GM21619 (cell line): Measurements from ENCODE around the gene GNPTG.

Experiments used
- ATAC-seq: cut with Tn5 transposase; IDR thresholded peaks from one replicate; pipeline ENCODE4 v1.9.1; 2021; ENCODE audit not compliant: unreplicated experiment

GNPTG gene

GRCh38 chr16:1333149-1333812 is 18.4 kb upstream of the GNPTG start, which contains the start of gene BAIAP3:
Gene BAIAP3 (plus strand): TSS chr16:1333645. CDS start chr16:1338550, 4,905 bp downstream.
- no peak for ATAC-seq

GRCh38 chr16:1333854-1334700 is 17.7 kb upstream of the GNPTG start:
- no peak for ATAC-seq

GRCh38 chr16:1334739-1335138 is 17.0 kb upstream of the GNPTG start:
- ATAC-seq, result no peak

- no peak for ATAC-seq
Measured at GRCh38 chr16:1335211-1335971, 16.3 kb upstream of the GNPTG start.

GRCh38 chr16:1335996-1336395 is 15.7 kb upstream of the GNPTG start:
- ATAC-seq, result no peak

- ATAC-seq, result no peak
Measured at GRCh38 chr16:1336619-1337018, 15.1 kb upstream of the GNPTG start.

GRCh38 chr16:1337486-1337885 is 14.2 kb upstream of the GNPTG start:
- no peak for ATAC-seq

GRCh38 chr16:1338119-1338730 is 13.5 kb upstream of the GNPTG start:
- no peak for ATAC-seq

GRCh38 chr16:1338855-1339675 is 12.7 kb upstream of the GNPTG start:
- no peak for ATAC-seq

GRCh38 chr16:1340730-1341494 is 10.8 kb upstream of the GNPTG start:
- no peak for ATAC-seq

GRCh38 chr16:1341495-1342420 is 10.0 kb upstream of the GNPTG start:
- no peak for ATAC-seq

GRCh38 chr16:1342526-1343427 is 9.0 kb upstream of the GNPTG start:
- peak; percentile 91 for ATAC-seq

GRCh38 chr16:1343428-1344242 is 8.1 kb upstream of the GNPTG start:
- ATAC-seq, result no peak

GRCh38 chr16:1344499-1344898 is 7.2 kb upstream of the GNPTG start:
- no peak for ATAC-seq

- ATAC-seq, result no peak
Measured at GRCh38 chr16:1345087-1345486, 6.6 kb upstream of the GNPTG start.

- ATAC-seq, result no peak
Measured at GRCh38 chr16:1345651-1346421, 5.9 kb upstream of the GNPTG start.
